ENCODE measurements around the gene ARHGEF37. TPM values are rescaled to one million over a fixed set of nuclear protein-coding genes. Genes with fewer than 3 reads are reported as not detected.

The ARHGEF37 gene
- total and polyA plus RNA-seq, 9 of the 15 experiments (the other 6 are each of a cell fraction or from before 2014, with no cell fraction given), result 0.01 to 0.27 (median 0.05) TPM

DNA sequence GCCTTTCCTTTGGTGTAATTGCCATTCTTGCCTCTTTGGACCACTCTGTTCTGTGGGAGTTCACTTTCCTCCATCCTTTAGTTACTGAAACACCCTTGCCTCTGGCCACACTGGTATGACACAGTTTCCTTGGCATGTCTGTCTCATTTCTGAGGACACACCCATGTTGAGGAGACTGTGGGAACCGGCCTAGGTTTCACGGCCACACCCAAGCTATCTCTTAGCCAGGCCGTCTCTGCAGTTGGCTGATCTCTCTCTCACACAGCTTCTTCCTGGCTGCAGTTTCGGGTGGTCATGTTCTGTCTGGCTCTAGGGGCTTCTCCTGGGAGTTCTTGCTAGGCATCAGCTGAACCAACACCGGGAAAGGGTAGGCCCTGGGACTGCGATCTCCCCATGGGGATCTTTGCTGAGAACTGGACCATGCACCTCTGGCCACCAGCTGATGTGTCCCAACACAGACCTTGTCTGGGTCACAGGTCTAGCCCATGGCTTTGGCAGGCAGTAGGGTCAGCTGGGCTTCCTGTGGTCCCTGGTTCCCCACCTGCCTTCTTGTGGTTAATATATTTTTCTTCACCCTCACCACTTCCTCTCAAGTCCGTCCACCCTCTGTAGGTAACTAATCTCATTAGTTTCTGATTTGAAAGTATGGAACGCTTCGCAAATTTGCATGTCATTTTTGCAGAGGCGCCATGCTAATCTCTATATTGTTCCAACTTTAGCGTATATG, 24.9 kb downstream of the ARHGEF37 start (continued):
- TF ChIP-seq, protein P1, sequence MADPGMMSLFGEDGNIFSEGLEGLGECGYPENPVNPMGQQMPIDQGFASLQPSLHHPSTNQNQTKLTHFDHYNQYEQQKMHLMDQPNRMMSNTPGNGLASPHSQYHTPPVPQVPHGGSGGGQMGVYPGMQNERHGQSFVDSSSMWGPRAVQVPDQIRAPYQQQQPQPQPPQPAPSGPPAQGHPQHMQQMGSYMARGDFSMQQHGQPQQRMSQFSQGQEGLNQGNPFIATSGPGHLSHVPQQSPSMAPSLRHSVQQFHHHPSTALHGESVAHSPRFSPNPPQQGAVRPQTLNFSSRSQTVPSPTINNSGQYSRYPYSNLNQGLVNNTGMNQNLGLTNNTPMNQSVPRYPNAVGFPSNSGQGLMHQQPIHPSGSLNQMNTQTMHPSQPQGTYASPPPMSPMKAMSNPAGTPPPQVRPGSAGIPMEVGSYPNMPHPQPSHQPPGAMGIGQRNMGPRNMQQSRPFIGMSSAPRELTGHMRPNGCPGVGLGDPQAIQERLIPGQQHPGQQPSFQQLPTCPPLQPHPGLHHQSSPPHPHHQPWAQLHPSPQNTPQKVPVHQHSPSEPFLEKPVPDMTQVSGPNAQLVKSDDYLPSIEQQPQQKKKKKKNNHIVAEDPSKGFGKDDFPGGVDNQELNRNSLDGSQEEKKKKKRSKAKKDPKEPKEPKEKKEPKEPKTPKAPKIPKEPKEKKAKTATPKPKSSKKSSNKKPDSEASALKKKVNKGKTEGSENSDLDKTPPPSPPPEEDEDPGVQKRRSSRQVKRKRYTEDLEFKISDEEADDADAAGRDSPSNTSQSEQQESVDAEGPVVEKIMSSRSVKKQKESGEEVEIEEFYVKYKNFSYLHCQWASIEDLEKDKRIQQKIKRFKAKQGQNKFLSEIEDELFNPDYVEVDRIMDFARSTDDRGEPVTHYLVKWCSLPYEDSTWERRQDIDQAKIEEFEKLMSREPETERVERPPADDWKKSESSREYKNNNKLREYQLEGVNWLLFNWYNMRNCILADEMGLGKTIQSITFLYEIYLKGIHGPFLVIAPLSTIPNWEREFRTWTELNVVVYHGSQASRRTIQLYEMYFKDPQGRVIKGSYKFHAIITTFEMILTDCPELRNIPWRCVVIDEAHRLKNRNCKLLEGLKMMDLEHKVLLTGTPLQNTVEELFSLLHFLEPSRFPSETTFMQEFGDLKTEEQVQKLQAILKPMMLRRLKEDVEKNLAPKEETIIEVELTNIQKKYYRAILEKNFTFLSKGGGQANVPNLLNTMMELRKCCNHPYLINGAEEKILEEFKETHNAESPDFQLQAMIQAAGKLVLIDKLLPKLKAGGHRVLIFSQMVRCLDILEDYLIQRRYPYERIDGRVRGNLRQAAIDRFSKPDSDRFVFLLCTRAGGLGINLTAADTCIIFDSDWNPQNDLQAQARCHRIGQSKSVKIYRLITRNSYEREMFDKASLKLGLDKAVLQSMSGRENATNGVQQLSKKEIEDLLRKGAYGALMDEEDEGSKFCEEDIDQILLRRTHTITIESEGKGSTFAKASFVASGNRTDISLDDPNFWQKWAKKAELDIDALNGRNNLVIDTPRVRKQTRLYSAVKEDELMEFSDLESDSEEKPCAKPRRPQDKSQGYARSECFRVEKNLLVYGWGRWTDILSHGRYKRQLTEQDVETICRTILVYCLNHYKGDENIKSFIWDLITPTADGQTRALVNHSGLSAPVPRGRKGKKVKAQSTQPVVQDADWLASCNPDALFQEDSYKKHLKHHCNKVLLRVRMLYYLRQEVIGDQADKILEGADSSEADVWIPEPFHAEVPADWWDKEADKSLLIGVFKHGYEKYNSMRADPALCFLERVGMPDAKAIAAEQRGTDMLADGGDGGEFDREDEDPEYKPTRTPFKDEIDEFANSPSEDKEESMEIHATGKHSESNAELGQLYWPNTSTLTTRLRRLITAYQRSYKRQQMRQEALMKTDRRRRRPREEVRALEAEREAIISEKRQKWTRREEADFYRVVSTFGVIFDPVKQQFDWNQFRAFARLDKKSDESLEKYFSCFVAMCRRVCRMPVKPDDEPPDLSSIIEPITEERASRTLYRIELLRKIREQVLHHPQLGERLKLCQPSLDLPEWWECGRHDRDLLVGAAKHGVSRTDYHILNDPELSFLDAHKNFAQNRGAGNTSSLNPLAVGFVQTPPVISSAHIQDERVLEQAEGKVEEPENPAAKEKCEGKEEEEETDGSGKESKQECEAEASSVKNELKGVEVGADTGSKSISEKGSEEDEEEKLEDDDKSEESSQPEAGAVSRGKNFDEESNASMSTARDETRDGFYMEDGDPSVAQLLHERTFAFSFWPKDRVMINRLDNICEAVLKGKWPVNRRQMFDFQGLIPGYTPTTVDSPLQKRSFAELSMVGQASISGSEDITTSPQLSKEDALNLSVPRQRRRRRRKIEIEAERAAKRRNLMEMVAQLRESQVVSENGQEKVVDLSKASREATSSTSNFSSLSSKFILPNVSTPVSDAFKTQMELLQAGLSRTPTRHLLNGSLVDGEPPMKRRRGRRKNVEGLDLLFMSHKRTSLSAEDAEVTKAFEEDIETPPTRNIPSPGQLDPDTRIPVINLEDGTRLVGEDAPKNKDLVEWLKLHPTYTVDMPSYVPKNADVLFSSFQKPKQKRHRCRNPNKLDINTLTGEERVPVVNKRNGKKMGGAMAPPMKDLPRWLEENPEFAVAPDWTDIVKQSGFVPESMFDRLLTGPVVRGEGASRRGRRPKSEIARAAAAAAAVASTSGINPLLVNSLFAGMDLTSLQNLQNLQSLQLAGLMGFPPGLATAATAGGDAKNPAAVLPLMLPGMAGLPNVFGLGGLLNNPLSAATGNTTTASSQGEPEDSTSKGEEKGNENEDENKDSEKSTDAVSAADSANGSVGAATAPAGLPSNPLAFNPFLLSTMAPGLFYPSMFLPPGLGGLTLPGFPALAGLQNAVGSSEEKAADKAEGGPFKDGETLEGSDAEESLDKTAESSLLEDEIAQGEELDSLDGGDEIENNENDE (IDR thresholded peaks at IDR 0.05; ENCODE audit: low read depth, low read length), result no peak
- TF ChIP-seq PRPF4 (IDR thresholded peaks at IDR 0.05; ENCODE audit: insufficient read depth, low read depth, low read length, poor library complexity, severe bottlenecking), result no peak
- no peak for TF ChIP-seq JUNB (CRISPR knock-in tag; conservative IDR thresholded peaks at IDR 0.05)
- TF ChIP-seq RAD51 (IDR thresholded peaks at IDR 0.05; ENCODE audit: borderline replicate concordance, low read depth), result no peak
- TF ChIP-seq FOXK1 (CRISPR knock-in tag; IDR thresholded peaks at IDR 0.05; ENCODE audit: borderline replicate concordance), result no peak
- TF ChIP-seq PCBP1 (IDR thresholded peaks at IDR 0.05; ENCODE audit: low read depth, low read length, poor library complexity, severe bottlenecking), result no peak

Measured in K562 (cell line).